Upper lobe of left lung (tissue), 6 donors: ENCODE data around the gene TMEM134. TPM values are rescaled to one million over a fixed set of nuclear protein-coding genes. Genes with fewer than 3 reads are reported as not detected.

ENCODE experiments used
- ATAC-seq, 2 donors: fragments of 200-7000 bp; cut with Tn5 transposase; one replicate each; pipeline ENCODE4 v1.9.1; 2022; ENCODE audit warnings: mild to moderate bottlenecking in 2 of 2, moderate library complexity in 2 of 2; ENCODE audit not compliant: low FRiP score in 2 of 2
- DNase-seq, 2 donors: peaks; one replicate each; pipeline ENCODE4 v3.0.0-alpha.2; 2019 to 2020
- H3K27ac ChIP-seq, 4 donors: fragments of 200-600 bp; sonication (generic); one replicate each; pipeline ENCODE4 v1.5.1; 2016 to 2019
- H3K27me3 ChIP-seq, 4 donors: fragments of 200-600 bp; sonication (generic); one replicate each; pipeline ENCODE4 v1.5.1; 2017 to 2019
- H3K36me3 ChIP-seq, 4 donors: fragments of 200-600 bp; sonication (generic); one replicate each; pipeline ENCODE4 v1.5.1; 2016 to 2019
- H3K4me1 ChIP-seq, 4 donors: fragments of 200-600 bp; sonication (generic); one replicate each; pipeline ENCODE4 v1.5.1; 2018 to 2019
- H3K4me3 ChIP-seq, 4 donors: fragments of 200-600 bp; sonication (generic); one replicate each; pipeline ENCODE4 v1.5.1; 2017 to 2019; ENCODE audit warnings: mild to moderate bottlenecking in 2 of 4, moderate library complexity in 1 of 4
- H3K9me3 ChIP-seq, 4 donors: fragments of 200-600 bp; sonication (generic); one replicate each; pipeline ENCODE4 v1.5.1; 2018 to 2019
- EP300 ChIP-seq, 4 donors: sonication (generic); formaldehyde crosslinking; IDR thresholded peaks; one replicate each; pipeline ENCODE4 v1.5.1; 2017; ENCODE audit warnings: antibody characterized with exemption in 4 of 4, control low read depth in 2 of 4
- POLR2A ChIP-seq, 4 donors: fragments of 450-650 bp; IDR thresholded peaks; one replicate each; pipeline ENCODE4 v1.5.1; 2016 to 2017; ENCODE audit warnings: antibody characterized with exemption in 4 of 4, mild to moderate bottlenecking in 2 of 4
- POLR2AphosphoS5 ChIP-seq, 2 donors: sonication (generic); formaldehyde crosslinking; IDR thresholded peaks; one replicate each; pipeline ENCODE4 v1.5.1; 2017; ENCODE audit warnings: antibody characterized with exemption in 2 of 2
- WGBS, 2 donors: methylation state at CpG; one replicate each; pipeline ENCODE4 v1.1.5; 2017 to 2018; 5-methylcytosine and 5-hydroxymethylcytosine counted together
- total RNA-seq, 6 donors: library from RNA; depleted of rRNA in 4 of 6; stranded (reverse); fragments of >200 nt in 4 of 6; gene quantifications; one replicate each; pipeline versions ENCODE4 v1.1.0 to v1.2.1, GENCODE V29; 2016 to 2021
- TF ChIP-seq, protein P1 (sequence below), 6 experiments: fragments of 450-650 bp in 4 of 6; fragments of 200-600 bp in 2 of 6; sonication (generic) in 2 of 6; IDR thresholded peaks; one replicate each; pipeline ENCODE4 v1.5.1; 2016 to 2019; ENCODE audit warnings: antibody characterized with exemption in 6 of 6
- donor health status: DM: no; HTN: no; CAD: no; lungs with moderate emphysema.
- donor health status: DM: no; HTN: yes; CAD: no; lungs with severe emphysema.

The TMEM134 gene
- total RNA-seq, 6 donors from 2014 or later = 51.2 to 102 (median 75.2) TPM

DNA sequence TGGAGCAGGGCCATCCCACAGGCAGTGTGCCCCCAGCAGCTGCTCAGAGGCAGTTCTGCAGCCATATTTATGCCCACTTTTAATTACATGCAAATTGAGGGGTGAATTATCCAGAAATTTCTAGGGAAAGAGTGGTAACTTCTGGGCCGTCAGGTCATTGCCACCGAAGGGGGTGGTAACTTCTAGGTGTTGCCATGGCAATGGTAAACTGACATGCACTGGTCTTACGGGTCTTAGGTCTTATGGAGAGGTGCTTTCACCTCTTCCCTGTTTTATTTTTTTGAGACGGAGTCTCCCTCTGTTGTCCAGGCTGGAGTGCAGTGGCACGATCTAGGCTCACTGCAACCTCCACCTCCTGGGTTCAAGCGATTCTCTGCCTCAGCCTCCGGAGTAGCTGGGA lies 3.8 kb upstream of the TMEM134 start:
- Histone ChIP-seq H3K4me1 (peaks cover 11 to 16% (median 13%) of the 10 kb centered on the region in 4 donors), H3K4me3 (no peak overlapping the region), H3K27me3 (no peaks in the 10 kb centered on the region), H3K9me3 (no peaks in the 10 kb centered on the region), H3K27ac (no peak overlapping the region), H3K36me3 (no peaks in the 10 kb centered on the region)
- no peak for TF ChIP-seq POLR2A (IDR thresholded peaks at IDR 0.05)
- TF ChIP-seq, protein P1, sequence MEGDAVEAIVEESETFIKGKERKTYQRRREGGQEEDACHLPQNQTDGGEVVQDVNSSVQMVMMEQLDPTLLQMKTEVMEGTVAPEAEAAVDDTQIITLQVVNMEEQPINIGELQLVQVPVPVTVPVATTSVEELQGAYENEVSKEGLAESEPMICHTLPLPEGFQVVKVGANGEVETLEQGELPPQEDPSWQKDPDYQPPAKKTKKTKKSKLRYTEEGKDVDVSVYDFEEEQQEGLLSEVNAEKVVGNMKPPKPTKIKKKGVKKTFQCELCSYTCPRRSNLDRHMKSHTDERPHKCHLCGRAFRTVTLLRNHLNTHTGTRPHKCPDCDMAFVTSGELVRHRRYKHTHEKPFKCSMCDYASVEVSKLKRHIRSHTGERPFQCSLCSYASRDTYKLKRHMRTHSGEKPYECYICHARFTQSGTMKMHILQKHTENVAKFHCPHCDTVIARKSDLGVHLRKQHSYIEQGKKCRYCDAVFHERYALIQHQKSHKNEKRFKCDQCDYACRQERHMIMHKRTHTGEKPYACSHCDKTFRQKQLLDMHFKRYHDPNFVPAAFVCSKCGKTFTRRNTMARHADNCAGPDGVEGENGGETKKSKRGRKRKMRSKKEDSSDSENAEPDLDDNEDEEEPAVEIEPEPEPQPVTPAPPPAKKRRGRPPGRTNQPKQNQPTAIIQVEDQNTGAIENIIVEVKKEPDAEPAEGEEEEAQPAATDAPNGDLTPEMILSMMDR (IDR thresholded peaks at IDR 0.05) = no peak
- no peak for TF ChIP-seq POLR2AphosphoS5 (IDR thresholded peaks at IDR 0.05)
- no peak for TF ChIP-seq EP300 (IDR thresholded peaks at IDR 0.05)
- ATAC-seq (no peak), DNase-seq (no peak)
- 78 to 83% methylated on average over 7 of the region's 7 CpGs for WGBS, 2 donors

DNA sequence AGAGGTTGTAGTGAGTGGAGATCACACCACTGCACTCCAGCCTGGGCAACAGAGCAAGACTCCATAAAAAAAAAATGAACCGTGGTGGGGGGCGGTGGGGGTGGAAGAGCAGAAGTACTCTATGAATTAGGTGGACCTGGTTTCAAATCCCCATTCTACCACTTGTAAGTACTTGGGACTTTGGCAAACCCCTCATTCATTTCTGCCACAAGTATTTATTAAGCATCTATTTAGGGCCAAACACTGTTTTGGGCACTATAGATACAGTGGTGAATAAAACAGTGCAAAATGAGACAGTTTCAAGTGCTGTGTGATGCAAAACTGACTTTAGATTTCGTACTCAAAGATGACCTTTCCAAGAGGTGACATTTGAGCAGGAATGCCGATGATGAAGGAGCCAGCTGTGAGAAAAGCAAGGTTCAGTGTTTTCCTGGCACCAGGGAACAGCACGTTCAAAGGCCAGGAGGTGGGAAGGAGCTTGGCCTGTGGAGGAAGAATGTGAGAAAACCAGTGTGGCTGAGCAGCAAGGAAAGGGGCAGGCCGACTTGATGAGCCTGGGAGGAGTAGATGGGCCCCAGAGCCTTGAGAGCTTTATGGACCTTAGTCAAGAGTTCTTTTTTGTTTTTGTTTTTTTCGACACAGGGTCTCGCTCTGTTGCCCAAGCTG lies 1.4 kb upstream of the TMEM134 start:
- Histone ChIP-seq H3K27me3 (no peaks in the 10 kb centered on the region), H3K9me3 (no peaks in the 10 kb centered on the region), H3K4me1 (peaks cover 21 to 36% (median 27%) of the 10 kb centered on the region in 4 donors), H3K27ac (no peak overlapping the region), H3K4me3 (no peak overlapping the region), H3K36me3 (no peaks in the 10 kb centered on the region)
- TF ChIP-seq POLR2A (IDR thresholded peaks at IDR 0.05) = no peak
- no peak for TF ChIP-seq POLR2AphosphoS5 (IDR thresholded peaks at IDR 0.05)
- no peak for TF ChIP-seq EP300 (IDR thresholded peaks at IDR 0.05)
- TF ChIP-seq, protein P1 (IDR thresholded peaks at IDR 0.05) = no peak
- WGBS, 2 donors = 86% methylated on average over 8 of the region's 8 CpGs
- DNase-seq = no peak
- ATAC-seq = no peak

DNA sequence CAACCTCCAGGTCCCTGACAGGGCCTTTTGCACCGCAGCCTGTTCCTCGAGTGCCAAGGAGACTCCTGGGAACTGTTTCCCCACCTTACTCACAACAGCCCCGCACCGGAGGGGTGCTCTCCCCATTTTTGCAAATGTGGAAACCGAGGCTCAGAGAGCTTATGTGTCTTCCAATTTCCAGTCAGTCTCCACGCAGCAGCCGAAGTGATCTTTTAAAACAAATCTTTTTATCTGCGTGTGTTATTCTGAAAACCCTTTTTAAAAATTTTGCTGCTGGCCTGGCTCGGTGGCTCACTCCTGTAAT lies 409 bp upstream of the TMEM134 start:
- Histone ChIP-seq H3K27me3 (no peaks in the 10 kb centered on the region), H3K27ac (peak overlapping the region; percentile 85 to 93 (median 90)), H3K4me1 (peaks cover 27 to 43% (median 33%) of the 10 kb centered on the region in 4 donors), H3K9me3 (no peaks in the 10 kb centered on the region), H3K4me3 (peak overlapping the region; percentile 66 to 98 (median 87)), H3K36me3 (no peaks in the 10 kb centered on the region)
- DNase-seq (no peak), ATAC-seq (no peak)
- WGBS, 2 donors = 12 to 15% methylated on average over 9 of the region's 9 CpGs
- TF ChIP-seq, protein P1 (IDR thresholded peaks at IDR 0.05) = peak in 1 of 6 experiments; percentile 2
- no peak for TF ChIP-seq POLR2A (IDR thresholded peaks at IDR 0.05)

DNA sequence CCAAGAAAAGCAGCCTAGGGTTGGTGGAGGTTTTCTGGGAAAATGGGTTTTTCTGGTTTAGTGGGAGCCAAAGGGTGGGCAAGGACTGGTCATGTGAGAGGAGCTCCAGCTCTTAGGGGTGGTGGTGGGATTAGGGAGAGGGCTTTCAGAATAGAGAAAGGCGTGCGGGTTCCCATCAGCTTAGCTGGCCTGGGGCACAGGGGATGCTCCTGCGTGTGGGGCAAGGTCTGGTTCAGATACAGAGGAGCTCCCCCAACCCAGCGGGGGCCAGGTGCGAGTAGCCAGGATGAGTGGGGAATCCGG lies 644 bp downstream of the TMEM134 start:
- H3K4me1 ChIP-seq = peaks cover 33 to 53% (median 40%) of the 10 kb centered on the region in 4 donors
- H3K27me3 ChIP-seq = no peaks in the 10 kb centered on the region
- peak overlapping the region; percentile 71 to 98 (median 87) for H3K4me3 ChIP-seq
- WGBS, 2 donors = 0 to 4% methylated on average over 4 to 6 of the region's 6 CpGs
- H3K36me3 ChIP-seq = no peaks in the 10 kb centered on the region
- DNase-seq = no peak
- H3K9me3 ChIP-seq = no peaks in the 10 kb centered on the region
- peak overlapping the region; percentile 77 to 93 (median 90) for H3K27ac ChIP-seq
- ATAC-seq = no peak
- no peak for TF ChIP-seq EP300 (IDR thresholded peaks at IDR 0.05)

DNA sequence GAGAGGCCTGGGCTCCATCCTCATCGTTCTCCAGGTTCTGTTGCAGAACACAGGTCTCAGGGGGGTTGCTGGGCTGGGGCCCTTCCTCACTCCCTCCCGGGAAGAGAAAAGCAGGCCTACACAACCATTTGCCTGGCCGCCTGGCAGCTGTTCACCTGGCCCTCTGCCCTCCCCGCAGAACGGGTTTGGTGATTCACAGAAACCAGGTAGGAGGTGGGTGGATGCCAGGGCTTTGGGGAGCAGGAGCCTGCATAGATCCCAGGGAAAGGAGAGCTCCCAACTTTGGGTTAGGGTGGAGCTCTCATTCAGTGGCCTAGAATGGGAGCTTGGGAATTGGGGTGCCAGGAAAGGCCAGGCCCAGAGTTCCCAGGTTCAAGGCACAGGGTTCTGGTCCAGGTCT lies 995 bp downstream of the TMEM134 start:
- peak overlapping the region; percentile 77 to 93 (median 90) for H3K27ac ChIP-seq
- 56% methylated on average over 4 of the region's 5 CpGs; no CpG with 5 or more reads in 1 of the 2 donors for WGBS, 2 donors
- H3K36me3 ChIP-seq = no peaks in the 10 kb centered on the region
- no peak for ATAC-seq
- H3K4me3 ChIP-seq = peak overlapping the region; percentile 71 to 98 (median 87)
- H3K9me3 ChIP-seq = no peaks in the 10 kb centered on the region
- H3K4me1 ChIP-seq = peaks cover 33 to 53% (median 40%) of the 10 kb centered on the region in 4 donors
- H3K27me3 ChIP-seq = no peaks in the 10 kb centered on the region
- peak; percentile 85 to 87 for DNase-seq
- TF ChIP-seq POLR2A (IDR thresholded peaks at IDR 0.05) (peak in 1 of 4 donors; percentile 20), EP300 (IDR thresholded peaks at IDR 0.05) (no peak)
